ENCODE results near the gene MARCHF3.

GRCh38 chr5:127003798-127004495, 26.4 kb downstream of the MARCHF3 start:
- no peak for TF ChIP-seq CTCF (IDR thresholded peaks at IDR 0.05 in 8 of 11, conservative IDR thresholded peaks at IDR 0.05 in 3 of 11)
- TF ChIP-seq POLR2AphosphoS5 (IDR thresholded peaks at IDR 0.05): no peak
- no peak for TF ChIP-seq POLR2A (IDR thresholded peaks at IDR 0.05)

All from spleen (tissue), 7 donors.